B cell (primary cell): ENCODE results near the gene ANAPC15.

ENCODE experiments used
- EZH2 ChIP-seq: IDR thresholded peaks from 2 replicates; pipeline ENCODE4 v1.6.1; 2012; ENCODE audit warnings: borderline replicate concordance, low read depth, mild to moderate bottlenecking, moderate library complexity, low read length; ENCODE audit not compliant: insufficient read depth, poor library complexity, severe bottlenecking
- TF ChIP-seq, protein P1 (sequence below): fragments of 200-600 bp; IDR thresholded peaks from one replicate; pipeline ENCODE4 v1.8.0; 2022; ENCODE audit warnings: antibody characterized with exemption, mild to moderate bottlenecking

DNA sequence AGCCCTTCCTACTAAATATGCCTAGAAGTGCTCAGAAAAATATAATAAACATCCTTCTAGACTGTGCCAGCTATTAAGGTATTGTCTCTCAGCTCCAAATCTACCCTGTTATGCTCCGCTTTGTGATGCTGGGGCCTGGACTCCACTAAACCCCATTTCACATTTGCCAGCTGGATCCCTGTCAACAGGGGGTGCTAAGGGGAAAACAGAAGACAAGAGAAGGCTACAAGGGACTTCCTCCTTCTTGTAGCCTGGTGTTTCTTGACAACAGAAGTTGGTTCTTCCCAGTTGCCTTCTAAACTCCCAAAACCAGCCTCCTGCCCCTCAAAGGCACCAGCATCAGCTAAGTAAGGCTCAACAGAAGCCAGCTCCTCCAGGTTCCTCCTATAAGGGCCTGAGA is 37.4 kb downstream of the ANAPC15 start:
- TF ChIP-seq, protein P1, sequence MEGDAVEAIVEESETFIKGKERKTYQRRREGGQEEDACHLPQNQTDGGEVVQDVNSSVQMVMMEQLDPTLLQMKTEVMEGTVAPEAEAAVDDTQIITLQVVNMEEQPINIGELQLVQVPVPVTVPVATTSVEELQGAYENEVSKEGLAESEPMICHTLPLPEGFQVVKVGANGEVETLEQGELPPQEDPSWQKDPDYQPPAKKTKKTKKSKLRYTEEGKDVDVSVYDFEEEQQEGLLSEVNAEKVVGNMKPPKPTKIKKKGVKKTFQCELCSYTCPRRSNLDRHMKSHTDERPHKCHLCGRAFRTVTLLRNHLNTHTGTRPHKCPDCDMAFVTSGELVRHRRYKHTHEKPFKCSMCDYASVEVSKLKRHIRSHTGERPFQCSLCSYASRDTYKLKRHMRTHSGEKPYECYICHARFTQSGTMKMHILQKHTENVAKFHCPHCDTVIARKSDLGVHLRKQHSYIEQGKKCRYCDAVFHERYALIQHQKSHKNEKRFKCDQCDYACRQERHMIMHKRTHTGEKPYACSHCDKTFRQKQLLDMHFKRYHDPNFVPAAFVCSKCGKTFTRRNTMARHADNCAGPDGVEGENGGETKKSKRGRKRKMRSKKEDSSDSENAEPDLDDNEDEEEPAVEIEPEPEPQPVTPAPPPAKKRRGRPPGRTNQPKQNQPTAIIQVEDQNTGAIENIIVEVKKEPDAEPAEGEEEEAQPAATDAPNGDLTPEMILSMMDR: no peak
- TF ChIP-seq EZH2: no peak
